ENCODE data around the gene PLCB4.
A peak's percentile ranks its signal among the peaks of the same experiment; 100 is the strongest.

Gene PLCB4

DNA sequence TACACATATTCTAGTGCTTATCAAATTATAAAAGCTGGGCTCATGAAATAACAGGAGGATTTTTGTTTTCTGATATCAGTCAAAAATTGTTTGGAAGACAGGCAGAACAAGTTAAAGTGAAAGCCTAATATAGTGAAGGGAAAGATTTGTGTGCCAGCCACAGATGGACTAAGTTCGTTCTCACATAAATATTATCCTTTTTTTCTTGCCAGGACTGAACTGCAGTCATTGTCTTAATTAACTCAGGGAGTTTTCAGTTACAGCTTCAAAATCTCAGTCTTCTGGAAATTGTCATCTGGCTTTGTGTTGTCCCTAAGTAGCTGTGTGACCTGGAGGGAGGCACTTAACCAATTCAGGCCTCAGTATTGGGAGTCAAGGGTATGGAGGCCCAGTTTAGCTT is 40.7 kb downstream of the PLCB4 start:
- DNase-seq: peak in 1 of 2 experiments; percentile 30

DNA sequence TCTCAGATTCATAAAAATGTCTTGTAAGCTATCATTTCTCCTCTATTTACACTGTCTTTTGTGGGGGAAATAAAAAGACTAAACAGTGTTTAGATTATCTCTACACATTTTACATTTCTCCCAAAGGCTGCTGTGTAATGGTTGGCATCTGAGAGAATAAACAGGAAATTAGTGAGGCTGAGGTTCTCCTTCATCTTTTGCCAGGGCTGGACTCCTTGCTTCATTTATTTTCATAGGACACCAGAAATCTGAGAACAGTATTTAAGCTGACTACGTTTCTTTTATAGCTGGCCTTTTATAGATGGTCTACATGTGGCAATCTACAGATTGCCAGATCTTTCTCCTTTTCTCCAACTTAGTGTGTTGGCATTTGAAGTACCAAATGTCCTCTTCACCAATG is 41.5 kb downstream of the PLCB4 start:
- DNase-seq: no peak

DNA sequence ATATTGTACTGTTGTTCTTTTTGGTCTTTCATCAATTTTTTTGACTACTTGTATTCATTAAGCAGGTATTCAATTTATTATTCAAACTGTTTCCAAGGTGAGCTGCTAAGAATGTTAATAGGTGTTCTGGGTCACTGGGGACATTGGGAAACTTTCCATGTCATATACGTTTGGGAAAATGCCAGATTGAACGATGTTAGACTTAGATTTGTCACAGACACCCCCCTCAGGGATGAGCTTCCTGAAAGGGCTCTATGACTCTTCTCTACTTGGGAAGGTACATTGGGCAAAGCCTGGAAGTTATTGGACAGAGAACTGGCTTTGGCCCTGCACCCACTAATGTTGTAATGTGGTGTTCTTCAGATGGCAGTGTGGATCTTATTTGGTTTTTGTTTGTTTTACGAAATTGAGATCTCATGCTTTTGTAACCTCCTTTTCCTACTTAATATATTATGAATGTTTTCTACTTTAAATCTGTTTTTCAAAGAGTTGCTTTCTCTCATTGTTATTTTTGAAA is 42.1 kb downstream of the PLCB4 start:
- no peak for DNase-seq

DNA sequence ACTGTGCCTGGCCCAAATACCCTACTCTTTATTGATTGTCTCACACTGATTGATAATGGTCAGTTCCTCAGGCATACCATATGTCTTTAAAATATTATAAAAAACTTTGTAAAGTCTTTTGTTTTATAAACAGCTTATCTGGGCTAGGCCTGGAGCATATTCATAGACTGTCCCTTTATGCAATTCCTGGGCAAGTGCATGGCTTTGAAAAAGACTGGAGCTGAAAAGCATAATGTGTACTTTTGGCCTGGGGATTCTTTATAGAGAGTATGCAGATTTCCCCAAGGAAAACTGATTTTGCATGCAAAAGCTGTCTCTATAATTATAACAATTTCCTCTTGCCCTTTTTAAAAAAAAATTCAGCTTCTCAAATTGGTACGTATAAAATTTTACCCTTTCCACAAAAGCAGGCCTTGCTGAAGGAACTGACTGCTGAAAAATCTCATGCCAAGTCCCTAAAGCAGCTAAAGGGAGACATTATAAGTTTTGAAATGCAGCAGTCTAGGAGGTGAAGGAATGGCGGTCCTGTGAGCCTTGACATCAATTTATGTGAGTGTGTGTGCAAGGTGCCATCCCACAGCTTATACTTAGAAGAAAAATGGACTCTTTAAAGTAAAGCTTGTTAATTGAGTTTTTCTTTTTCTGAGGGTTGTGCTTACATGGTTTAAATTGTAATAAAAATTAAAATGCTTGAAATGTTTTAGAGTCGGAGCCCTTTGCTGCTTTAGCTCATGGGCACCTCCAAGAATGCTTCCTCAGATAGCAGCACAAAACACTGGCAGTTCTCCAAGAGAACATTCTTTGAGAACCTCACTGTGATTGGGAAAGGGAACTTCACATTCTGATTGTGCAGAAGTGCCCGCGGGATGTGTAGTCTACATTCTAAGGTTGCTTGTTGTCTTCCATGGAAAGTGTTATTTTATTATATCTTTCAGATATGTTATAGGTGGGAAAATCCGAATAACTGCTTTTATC is 43.9 kb downstream of the PLCB4 start:
- DNase-seq: peak in 1 of 2 experiments; percentile 32

DNA sequence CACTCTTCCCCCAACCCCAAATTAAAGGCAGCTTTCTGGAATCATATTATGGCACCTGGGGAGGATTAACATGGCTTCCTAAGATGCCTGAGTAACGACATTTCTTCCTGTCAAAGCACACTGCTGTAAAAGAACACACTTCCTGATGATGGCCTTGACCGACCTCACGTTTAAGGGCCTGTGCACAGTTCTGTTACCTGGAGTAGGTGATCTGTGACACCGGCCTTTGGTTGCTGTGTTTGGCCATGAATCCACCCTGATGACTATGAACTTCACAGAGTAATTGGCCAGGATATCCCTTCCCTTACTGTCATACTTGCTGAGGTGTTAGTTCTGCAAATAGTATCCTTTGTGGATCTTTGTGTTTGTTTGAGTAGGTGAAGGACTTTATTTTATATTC is 45.8 kb downstream of the PLCB4 start:
- no peak for DNase-seq

DNA sequence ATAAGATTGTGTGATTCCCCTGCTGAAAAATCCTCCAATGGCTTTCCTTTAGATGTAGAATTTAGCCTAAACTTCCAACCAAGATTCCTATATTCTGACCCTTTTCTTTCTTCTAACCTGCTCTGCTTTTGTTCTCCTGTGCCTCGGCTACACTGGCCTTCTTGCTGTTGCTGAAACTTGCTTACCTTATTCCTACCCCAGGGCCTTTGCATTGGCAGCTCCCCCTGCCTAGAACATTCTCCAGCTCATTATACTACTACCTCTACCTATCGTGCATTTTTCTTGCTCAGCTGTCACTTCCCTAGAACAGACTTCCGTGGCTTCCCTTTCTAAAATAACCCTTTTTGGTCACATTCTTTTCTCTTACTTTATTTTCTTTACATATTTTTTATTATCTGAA is 48.7 kb downstream of the PLCB4 start:
- no peak for DNase-seq

DNA sequence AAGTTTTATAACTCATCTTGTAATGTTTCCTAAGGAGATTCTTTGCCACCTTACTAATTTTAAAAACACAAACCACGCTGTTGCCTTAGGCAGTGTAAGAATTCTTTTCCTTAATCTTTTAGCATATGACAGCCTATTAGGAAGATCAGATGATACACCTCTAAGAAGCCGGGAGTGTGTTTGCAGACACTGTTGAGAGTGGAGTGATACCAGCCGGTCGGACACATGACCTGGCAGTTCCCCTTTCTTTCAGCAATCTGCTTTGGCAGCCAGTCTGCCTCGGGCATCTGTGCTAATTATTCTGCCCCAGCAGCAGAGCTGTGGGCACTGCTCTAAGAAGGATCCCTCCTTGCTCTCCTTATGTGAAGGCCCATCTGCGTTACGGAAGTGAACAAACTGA is 50.9 kb downstream of the PLCB4 start:
- peak; percentile 69 to 94 for DNase-seq

DNA sequence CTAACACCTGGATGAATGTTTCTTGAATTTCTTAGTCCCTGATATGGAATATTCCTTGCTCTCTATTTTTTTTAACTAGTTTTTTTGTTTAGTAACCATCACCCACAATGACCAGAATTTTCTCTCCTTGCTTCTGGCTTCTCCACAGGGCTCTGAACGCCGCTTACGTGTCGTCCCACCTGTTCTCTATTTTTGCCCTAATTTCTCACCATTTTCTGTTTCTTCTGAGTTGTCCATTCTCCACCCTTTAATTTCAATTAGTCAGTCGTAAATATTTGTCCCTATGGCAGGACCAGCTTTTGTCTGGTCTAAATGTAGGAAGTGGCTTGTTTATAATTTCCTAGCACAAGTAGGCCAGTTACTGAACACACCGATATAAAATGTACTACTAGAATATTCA is 52.3 kb downstream of the PLCB4 start:
- DNase-seq: no peak

DNA sequence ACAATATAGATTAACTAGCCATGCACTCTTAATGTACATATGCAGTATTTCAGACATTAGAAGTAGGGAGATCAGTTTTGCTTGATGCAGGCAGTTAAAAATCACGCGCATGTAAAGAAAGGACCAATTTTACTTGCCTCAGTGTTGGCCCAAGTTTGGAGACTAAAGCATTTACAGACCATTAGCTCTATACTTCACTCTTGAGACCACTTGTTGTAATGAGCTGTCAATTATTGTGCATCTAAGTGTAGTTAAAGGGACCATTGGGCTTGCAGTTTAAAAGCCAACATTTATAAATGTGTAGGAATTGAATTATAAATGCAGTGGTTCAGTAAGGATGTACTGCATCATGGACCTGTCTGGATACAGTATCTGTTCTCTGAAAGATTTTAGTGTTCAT is 53.7 kb downstream of the PLCB4 start:
- no peak for DNase-seq

DNA sequence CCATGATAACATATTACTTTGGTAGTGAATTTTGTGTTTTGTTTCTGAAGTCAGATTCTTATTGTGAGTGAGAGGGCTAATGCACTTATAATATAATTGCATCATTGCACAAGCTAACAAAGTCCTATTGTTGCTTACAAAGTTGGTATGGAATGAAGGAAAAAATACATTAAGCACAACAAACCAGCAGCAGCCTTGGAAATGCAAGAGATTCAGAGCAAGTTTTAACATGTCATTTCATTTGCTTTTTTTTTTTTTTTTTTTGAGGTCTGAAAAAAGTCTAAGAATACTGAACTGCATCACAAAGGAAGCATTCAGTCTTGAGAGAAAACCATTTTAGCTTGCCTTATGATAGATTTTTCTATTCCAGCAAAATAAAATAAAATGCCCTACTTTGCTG is 57.6 kb downstream of the PLCB4 start:
- DNase-seq: no peak

DNA sequence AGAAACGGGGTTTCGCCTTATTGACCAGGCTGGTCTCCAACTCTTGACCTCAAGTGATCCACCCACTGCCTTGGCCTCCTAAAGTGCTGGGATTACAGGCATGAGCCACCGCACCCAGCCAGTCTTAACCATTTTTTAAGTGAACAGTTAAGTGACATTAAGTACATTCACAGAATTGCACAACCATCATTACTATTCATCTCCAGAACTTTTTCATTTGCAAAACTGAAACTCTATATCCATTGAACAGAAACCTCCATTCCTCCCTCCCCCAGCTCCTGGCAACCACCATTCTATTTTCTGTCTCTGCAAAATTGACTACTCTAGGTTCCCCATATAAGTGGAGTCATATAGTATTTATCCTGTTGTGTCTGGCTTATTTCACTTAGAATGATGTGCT is 59.7 kb downstream of the PLCB4 start:
- DNase-seq: no peak

DNA sequence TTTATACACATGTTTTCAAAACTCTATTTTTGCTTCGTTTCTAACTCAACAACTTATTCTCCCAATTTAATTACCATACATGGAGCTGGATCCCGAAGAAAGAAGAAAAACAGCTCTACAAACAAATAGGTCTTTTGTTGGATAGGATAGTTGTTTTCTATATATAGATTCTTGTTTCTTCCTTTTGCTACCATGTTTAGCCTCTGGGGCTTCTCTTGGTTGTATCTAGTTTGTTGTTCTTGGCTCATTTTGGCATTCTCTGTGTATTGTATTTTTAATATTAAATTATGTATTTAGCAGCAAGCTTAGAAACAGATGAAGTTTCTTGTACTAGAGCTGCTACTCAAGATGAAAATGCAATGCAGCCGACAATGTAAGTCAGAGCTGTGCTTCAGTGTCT is 60.9 kb downstream of the PLCB4 start:
- DNase-seq: no peak

DNA sequence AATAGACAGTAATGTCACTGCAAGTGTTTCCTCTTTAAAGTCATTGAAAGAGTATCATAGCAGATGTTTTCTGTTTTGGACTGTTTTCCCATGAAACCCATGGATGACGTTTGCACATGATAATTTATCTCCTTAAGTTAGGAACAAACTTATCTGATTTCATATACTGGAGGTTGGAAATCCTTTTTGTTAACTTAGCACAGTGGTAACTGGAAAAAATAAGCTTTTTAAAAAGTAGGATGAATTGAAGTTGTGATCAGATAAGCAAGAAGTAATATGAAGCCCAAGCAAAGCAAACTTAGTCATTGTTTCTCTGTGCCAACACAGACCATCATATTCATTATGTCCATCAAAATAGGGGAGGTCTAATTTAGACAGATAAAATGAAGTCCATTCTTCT is 61.6 kb downstream of the PLCB4 start:
- no peak for DNase-seq

DNA sequence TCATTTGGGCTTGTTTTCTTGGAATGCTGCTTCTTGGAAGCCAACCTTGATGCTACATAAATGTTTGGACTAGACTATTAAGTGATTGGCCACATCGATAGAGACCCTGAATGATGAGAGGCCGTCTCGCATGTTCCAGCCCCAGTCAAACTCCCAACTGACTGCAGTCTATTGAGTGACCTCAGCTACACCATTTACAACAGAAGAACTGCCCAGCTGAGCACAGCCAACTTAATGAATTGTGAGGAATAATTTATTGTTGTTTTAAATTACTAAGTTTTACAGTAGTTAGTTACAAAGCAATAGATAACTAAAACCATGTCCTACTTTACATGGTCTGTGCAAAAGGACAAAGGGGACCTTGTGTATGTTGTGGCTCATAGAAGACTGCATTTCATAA is 63.0 kb downstream of the PLCB4 start:
- DNase-seq: no peak

DNA sequence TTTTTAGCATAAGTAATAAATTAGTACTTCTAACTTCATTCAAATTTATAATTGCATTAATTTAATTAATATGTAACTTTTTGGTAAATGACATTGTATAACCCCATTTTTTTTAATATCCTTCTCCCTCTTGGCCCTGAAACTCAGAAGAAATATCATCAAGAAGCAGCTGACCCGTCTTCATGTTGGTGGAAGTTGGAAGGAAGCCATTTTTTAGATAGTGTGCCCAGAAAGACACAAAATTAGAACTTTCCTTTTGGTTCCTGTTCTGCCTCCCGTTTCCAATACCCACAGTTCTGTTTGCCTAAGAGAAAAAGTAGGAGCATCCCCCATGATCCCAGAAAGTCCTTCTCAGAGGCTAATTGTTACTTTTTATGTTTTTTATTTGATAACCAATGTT is 65.5 kb downstream of the PLCB4 start:
- DNase-seq: peak in 1 of 2 experiments; percentile 36

DNA sequence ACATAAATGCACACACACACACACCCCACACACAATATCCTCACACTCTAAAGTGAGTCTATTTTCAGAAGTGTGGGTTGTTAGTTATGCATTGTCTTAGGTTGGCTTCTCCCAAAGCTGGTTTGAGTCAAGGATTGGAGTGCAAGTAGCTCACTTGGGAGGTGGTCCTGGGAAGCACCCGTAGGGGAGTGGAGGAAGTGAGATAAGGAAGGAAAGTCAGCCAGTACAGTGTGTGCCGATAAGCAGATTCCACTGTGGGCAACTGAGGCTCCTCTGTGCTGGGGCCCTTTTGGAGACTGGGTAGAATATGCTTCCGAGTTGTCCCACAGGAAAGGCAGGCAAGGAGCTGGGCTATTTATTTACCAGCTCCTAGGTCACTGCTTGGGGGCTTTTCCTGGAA is 67.2 kb downstream of the PLCB4 start:
- no peak for DNase-seq

DNA sequence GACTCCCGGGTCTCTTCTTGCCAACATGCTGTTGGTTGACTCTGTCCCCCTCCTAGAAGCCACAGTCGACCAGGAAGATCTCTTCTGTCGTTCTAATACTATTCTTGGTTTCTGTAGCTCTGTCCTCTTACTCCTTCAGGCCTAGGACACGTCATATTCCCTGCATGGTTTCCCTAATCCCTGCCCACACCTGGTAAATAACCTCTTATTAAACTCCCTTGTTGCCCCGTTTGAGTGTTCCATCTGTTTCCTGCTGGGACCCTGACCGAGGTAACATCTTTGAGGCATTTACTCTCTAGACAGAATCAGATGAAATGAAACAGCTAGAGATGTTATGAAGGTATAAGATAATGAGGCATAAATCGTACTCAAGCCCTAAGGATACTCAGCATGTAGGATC is 68.1 kb downstream of the PLCB4 start:
- no peak for DNase-seq

DNA sequence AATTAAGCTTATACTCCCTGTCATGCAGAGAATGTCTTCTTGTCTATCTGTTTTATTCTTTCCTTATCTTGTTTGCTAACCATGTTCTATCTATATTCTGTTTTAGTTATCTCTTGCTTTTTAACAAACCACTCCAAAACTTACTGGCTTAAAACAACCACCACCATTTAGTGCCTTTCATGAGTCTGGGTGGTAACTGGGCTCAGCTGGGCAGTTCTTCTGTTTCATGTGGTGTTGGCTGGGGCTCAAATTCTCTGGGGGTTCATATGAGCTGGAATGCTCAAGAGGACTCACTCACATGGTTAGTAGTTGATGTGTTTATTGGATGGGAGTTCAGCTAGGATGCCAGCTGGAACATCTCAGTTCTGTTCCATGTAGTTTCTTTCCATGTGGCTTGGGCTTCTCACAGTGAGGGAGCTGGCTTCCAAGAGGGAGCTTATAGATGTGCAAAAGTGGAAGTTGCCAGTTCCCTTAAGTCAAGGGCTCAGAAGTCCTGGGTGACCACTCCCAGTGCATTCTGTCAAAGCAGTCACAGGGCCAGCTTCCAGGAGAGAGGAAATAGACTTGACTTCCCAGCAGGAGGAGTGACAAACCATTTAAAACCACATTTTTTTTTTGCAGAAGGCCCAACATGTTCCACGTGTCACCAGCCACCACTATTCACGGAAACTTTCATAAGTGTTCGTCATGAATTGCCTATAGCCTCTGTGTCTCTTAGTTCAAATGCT is 70.4 kb downstream of the PLCB4 start:
- peak in 1 of 2 experiments; percentile 53 for DNase-seq

DNA sequence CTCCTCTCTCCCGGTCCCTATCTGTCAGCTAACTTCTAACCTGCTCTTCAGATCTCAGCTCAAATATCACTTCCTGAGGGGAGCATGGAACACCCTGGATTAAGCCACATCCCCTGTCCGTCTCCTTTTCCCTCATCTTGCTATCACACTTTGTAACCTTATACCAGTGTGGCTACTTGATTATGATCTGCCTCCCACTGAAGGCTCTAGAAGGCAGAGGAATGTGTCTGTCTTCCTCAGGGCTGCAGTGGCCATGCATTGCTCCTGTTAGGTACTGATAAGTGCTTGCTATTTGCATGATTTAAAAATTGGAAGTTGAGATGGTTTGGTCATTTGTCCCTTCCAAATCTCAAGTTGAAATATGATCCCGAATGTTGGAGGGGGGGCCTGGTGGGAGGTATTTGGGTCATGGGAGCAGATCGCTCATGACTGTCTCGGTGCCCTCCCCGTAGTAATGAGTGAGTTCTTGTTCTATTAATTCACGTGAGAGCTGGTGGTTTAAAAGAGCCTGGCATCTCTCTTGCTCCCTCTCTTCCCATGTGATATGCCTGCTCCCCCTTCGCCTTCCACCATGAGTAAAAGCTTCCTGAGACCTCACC is 71.4 kb downstream of the PLCB4 start:
- DNase-seq: no peak

DNA sequence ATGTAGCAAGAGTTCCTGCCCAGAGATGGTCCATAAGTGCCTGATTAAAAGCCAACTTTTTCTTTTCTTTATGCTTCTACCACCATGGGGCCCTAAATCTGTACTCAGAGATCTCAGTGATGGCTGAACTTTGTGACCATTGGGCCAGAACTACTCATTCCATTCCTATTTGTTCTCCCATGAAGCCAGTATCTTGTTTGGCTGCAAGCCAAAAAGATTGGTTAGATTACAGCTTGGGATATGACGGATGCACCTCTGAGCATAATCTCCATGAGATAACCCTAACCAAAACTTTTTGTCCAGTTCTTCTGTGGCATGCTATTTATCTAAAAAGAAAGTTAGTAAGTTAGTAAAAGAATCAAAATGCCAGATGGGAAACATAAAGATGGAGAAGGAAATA is 72.2 kb downstream of the PLCB4 start:
- no peak for DNase-seq

DNA sequence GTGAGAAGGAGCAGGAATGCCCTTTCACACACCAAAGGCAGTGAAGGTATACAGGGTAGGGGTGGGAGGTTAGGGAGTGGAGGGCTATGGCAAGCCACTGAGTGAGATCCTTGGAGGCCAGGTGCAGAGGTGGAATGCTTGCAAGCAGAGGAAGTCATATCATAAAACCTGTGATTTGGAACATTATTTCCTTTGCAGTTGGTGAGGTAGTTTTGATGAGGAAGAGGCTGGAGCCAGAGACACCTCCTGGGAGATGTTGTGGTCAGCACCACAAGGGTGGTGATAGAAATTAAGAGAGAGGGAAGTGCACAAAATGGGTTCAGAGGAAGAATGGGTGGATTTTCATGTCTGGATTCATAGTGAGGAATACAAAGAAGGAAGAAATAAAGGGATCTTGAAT is 73.0 kb downstream of the PLCB4 start:
- DNase-seq: no peak

DNA sequence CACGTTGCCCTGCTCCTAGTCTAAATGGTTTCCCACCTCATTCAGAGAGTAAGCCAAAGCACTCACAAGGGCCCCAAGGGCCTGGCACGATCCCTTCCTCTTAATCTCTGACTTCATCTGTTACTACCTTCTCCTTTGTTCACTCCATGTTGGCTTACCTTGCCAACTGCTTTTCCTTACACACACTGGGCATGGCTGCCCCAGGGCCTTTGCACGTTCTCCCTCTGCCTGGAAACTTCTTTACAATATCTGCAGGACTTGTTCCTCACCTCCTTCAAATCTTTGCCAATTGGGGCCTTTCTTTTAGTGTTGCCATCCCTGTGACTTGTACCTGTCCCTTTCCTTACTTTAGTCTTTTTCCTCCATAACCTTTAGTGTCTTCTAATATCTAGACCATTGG is 73.9 kb downstream of the PLCB4 start:
- no peak for DNase-seq

DNA sequence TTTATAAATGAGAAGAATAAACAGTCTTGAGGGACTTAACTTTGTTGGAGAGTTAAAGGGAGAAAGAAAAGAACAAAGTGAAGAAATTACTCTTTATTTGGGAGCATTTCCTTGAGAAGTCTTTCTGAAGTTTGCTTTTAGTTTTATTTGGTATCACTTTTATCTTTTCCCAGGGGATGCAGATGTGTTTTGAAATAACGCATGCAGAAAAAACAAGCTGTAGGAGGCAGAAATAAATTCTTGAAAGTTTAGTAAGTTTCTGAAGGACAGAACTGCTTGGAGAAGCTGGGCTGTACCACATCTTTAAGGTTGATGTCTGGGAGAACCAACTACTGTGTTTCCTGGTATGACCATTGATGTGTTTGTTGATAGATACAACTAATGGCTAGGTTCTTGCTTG is 75.0 kb downstream of the PLCB4 start:
- DNase-seq: no peak

DNA sequence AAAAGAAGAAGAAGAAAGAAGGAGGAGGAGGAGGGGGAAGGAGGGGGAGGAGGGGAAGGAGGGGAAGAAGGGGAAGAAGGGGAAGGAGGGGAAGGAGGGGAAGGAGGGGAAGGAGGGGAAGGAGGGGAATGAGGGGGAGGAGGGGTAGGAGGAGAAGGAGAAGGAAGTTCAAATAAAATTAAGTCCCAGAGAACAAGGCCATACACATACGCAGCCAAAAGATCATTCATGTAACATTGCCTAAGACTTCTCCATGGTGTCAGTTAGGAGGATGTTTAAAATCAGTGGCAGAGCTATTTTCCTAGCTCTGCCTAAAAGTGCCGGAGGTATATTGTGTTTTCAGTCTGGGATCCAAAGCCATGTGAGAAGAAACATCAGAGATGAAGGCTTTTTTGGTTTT is 75.8 kb downstream of the PLCB4 start:
- DNase-seq: no peak

Data from NCI-H446 (cell line).